Brain microvascular endothelial cell (primary cell): ENCODE results near the gene GPRC5C.

Experiments
- DNase-seq: peaks from one replicate; pipeline ENCODE4 v3.0.0-alpha.2; 2020
- H3K27ac ChIP-seq: fragments of 250-450 bp; sonication (Bioruptor Pico); 2 replicates; pipeline ENCODE4 v1.5.1; 2020; ENCODE audit warnings: mild to moderate bottlenecking, moderate library complexity
- H3K27me3 ChIP-seq: fragments of 250-450 bp; sonication (Bioruptor Pico); replicated peaks from 2 replicates; pipeline ENCODE4 v1.5.1; 2020; ENCODE audit warnings: mild to moderate bottlenecking
- H3K36me3 ChIP-seq: fragments of 250-450 bp; sonication (Bioruptor Pico); replicated peaks from 2 replicates; pipeline ENCODE4 v1.5.1; 2020; ENCODE audit warnings: mild to moderate bottlenecking
- H3K4me3 ChIP-seq: 2 replicates; pipeline ENCODE4 v1.5.1; 2011; ENCODE audit warnings: low read depth, mild to moderate bottlenecking, control low read depth, low read length, moderate library complexity
- in situ Hi-C: cut with HindIII; loops from 2 replicates; pipeline ENCODE4 v1.10.0; 2017; ENCODE audit warnings: low sequenced_read_pairs, low pct_ligation_motif_present
- TF ChIP-seq, protein P1 (sequence below): IDR thresholded peaks from 2 replicates; pipeline ENCODE4 v1.5.1; 2011; ENCODE audit warnings: low read depth, mild to moderate bottlenecking, moderate library complexity, low read length, control low read depth, inconsistent platforms; ENCODE audit errors: missing control alignments

The GPRC5C gene

DNA sequence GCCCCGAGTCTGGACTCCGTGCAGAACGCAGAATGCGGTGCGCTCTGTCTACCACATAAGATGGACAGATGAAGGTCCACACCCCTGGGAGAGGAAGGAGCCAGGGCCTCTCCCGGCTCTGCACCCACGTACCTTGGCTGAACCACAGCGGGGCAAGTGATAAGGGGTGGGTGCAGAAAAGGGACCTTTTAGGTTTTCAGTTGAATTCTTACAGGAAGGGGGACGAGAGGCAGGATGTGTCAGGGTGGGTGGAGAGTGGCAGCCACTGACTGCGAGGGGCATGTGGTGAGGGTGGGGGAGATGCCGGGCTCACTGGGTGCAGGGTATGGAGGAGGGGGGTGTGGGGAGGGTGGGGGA, 34.9 kb downstream of the GPRC5C start:
- no peak for DNase-seq
- Histone ChIP-seq H3K36me3 (no peaks in the 10 kb centered on the region), H3K27me3 (peaks cover 2% of the 10 kb centered on the region), H3K27ac (no peak overlapping the region), H3K4me3 (no peak overlapping the region)
- TF ChIP-seq, protein P1, sequence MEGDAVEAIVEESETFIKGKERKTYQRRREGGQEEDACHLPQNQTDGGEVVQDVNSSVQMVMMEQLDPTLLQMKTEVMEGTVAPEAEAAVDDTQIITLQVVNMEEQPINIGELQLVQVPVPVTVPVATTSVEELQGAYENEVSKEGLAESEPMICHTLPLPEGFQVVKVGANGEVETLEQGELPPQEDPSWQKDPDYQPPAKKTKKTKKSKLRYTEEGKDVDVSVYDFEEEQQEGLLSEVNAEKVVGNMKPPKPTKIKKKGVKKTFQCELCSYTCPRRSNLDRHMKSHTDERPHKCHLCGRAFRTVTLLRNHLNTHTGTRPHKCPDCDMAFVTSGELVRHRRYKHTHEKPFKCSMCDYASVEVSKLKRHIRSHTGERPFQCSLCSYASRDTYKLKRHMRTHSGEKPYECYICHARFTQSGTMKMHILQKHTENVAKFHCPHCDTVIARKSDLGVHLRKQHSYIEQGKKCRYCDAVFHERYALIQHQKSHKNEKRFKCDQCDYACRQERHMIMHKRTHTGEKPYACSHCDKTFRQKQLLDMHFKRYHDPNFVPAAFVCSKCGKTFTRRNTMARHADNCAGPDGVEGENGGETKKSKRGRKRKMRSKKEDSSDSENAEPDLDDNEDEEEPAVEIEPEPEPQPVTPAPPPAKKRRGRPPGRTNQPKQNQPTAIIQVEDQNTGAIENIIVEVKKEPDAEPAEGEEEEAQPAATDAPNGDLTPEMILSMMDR = no peak
- in situ Hi-C loops = no loop called here

DNA sequence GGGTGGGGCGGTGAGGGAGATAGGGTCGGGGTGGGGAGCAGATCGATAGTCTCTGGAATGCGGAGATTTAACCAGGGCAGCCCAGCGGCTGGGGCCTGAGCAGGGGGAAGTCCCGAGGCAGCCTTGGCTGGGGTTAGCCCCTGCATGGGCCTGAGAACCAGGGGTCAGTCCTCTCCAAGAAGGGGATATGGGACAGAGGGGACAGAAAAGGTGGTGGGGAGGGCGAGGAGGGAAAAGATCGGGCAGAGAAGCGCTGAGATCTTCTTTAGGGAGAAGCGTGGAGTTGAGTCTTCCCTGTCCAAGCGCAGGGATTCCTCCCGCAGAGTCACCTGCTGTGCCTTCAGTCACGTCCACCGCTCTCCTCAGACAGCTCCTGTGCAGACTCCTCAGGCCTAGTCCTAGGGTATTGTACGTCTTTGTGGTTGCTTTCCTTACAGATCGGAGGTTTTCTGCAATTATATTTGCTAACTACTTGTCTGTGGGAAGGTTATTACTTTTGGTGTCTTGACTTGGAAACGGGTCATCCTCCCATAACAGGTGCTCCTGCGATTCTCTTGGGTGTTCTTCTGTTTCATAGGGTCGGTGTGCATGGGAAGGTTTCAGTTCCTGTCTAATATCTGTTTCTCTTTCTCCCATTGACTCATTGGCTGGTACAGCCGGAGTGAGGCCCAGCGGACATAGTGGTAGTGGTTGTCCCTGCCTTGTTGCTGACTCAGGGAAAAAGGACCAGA, 35.5 kb downstream of the GPRC5C start:
- Histone ChIP-seq H3K4me3 (no peak overlapping the region), H3K36me3 (no peaks in the 10 kb centered on the region), H3K27ac (no peak overlapping the region), H3K27me3 (peaks cover 2% of the 10 kb centered on the region)
- DNase-seq = no peak
- TF ChIP-seq, protein P1 = no peak
- in situ Hi-C loops = no loop called here

DNA sequence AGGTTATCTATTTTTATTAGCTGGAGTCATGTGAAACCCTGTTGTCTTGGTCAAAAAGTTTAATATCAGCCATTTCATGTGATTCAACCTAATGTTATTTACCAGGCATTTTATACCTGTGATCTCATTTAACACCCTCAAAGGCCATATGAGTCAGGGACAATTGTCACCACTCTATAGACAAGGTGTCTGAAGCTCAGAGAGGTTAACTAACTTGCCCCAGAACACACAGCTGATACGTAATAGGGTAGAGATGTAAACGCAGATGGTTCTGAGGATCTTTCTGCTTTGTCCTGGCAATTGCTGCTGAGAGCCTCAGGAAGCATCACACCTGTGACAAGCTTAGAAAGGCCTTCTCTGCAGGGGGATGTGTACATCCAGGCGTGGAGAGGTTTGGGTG, 39.5 kb downstream of the GPRC5C start:
- H3K27ac ChIP-seq = no peak overlapping the region
- H3K36me3 ChIP-seq = no peaks in the 10 kb centered on the region
- in situ Hi-C loops = no loop called here
- no peak for DNase-seq
- H3K27me3 ChIP-seq = peaks cover 2% of the 10 kb centered on the region
- H3K4me3 ChIP-seq = no peak overlapping the region
- TF ChIP-seq, protein P1 = no peak

DNA sequence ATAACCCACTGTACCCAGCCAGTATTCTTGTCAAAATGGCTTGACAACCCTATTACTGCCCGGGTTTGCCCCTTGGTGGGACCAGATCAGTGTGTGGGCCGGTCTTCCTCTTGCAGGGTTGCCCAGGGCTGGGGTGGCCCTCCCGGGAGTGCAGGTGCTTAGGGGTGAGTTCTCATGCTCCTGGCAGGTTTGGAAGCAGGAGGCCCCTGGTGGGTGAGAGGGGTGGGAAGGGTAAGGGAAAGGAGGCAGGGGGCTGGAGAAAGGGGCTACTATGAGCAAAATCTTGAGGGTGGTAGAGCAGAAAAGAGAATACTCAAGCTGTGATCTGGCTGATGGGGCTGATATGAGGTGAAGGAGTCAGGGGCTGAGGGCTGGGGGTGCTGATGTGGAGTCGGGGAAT, 41.0 kb downstream of the GPRC5C start:
- Histone ChIP-seq H3K27me3 (no peaks in the 10 kb centered on the region), H3K27ac (no peak overlapping the region), H3K36me3 (no peaks in the 10 kb centered on the region), H3K4me3 (no peak overlapping the region)
- TF ChIP-seq, protein P1 = no peak
- no peak for DNase-seq
- in situ Hi-C loops = no loop called here

DNA sequence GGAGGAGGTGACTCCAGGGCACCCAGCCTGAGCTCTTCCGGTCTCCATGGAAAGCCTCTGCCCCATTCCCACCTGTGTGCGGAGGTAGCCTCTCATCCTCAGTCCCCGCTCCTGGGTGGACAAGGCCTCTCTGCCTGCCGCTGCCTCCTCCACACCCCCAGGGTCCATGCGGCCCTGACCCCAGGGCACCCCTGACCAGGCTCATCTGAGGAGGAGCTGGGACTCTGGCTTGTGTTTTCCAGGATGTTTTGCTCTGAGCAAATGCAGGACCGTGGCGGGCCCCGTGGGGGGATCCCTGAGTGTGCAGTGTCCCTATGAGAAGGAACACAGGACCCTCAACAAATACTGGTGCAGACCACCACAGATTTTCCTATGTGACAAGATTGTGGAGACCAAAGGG, 41.4 kb downstream of the GPRC5C start:
- TF ChIP-seq, protein P1 = no peak
- in situ Hi-C loops = no loop called here
- no peak overlapping the region for H3K4me3 ChIP-seq
- H3K27ac ChIP-seq = no peak overlapping the region
- DNase-seq = no peak
- H3K27me3 ChIP-seq = no peaks in the 10 kb centered on the region
- H3K36me3 ChIP-seq = no peaks in the 10 kb centered on the region
